ENCODE data around the gene RERE.
"Not testable (repeated sequence)": the region's sequence is repeated elsewhere in the genome, so short reads cannot be mapped to it uniquely, and the experiment has no call there.

RERE gene

GRCh38 chr1:8695442-8695841 is 122.0 kb downstream of the RERE start:
- H3K4me3 ChIP-seq (ENCODE audit: low read depth in 1 of 2, low read length in 2 of 2); H3K27me3 ChIP-seq (ENCODE audit: control insufficient read depth in 1 of 2, insufficient read depth in 2 of 2, low read length in 2 of 2); H3K9me3 ChIP-seq (ENCODE audit: low read length); H3K27ac ChIP-seq (ENCODE audit: low read depth, low read length); H3K36me3 ChIP-seq (ENCODE audit: insufficient read depth, low read length); H3K9ac ChIP-seq (ENCODE audit: low read length): not testable (repeated sequence)
- H3K4me1 ChIP-seq (ENCODE audit: insufficient read depth, low read length): peaks cover 19% of the 10 kb centered on the region

- Histone ChIP-seq H3K9ac (ENCODE audit: low read length) (no peak overlapping the region), H3K4me3 (ENCODE audit: low read depth in 1 of 2, low read length in 2 of 2) (no peak overlapping the region), H3K4me1 (ENCODE audit: insufficient read depth, low read length) (peaks cover 13% of the 10 kb centered on the region), H3K36me3 (ENCODE audit: insufficient read depth, low read length) (no peaks in the 10 kb centered on the region), H3K27ac (ENCODE audit: low read depth, low read length) (no peak overlapping the region), H3K9me3 (ENCODE audit: low read length) (no peaks in the 10 kb centered on the region), H3K27me3 (ENCODE audit: control insufficient read depth in 1 of 2, insufficient read depth in 2 of 2, low read length in 2 of 2) (no peaks in the 10 kb centered on the region)
These were observed 124.3 kb downstream of the RERE start for GRCh38 chr1:8693107-8693506.

- peaks cover 28% of the 10 kb centered on the region for H3K4me1 ChIP-seq (ENCODE audit: insufficient read depth, low read length)
- no peaks in the 10 kb centered on the region for H3K36me3 ChIP-seq (ENCODE audit: insufficient read depth, low read length)
- no peaks in the 10 kb centered on the region for H3K9me3 ChIP-seq (ENCODE audit: low read length)
- H3K27ac ChIP-seq (ENCODE audit: low read depth, low read length): no peak overlapping the region
- no peak overlapping the region for H3K4me3 ChIP-seq (ENCODE audit: low read depth in 1 of 2, low read length in 2 of 2)
- no peak overlapping the region for H3K9ac ChIP-seq (ENCODE audit: low read length)
- H3K27me3 ChIP-seq (ENCODE audit: control insufficient read depth in 1 of 2, insufficient read depth in 2 of 2, low read length in 2 of 2): no peaks in the 10 kb centered on the region
These were observed 125.8 kb downstream of the RERE start for GRCh38 chr1:8691662-8692061.

GRCh38 chr1:8690253-8690525 is 127.3 kb downstream of the RERE start:
- H3K4me1 ChIP-seq (ENCODE audit: insufficient read depth, low read length): peaks cover 31% of the 10 kb centered on the region
- H3K9ac ChIP-seq (ENCODE audit: low read length): no peak overlapping the region
- no peaks in the 10 kb centered on the region for H3K27me3 ChIP-seq (ENCODE audit: control insufficient read depth in 1 of 2, insufficient read depth in 2 of 2, low read length in 2 of 2)
- no peak overlapping the region for H3K4me3 ChIP-seq (ENCODE audit: low read depth in 1 of 2, low read length in 2 of 2)
- H3K27ac ChIP-seq (ENCODE audit: low read depth, low read length): peak overlapping the region; percentile 4
- H3K9me3 ChIP-seq (ENCODE audit: low read length): no peaks in the 10 kb centered on the region
- H3K36me3 ChIP-seq (ENCODE audit: insufficient read depth, low read length): no peaks in the 10 kb centered on the region

GRCh38 chr1:8689431-8690252 is 127.8 kb downstream of the RERE start:
- H3K9ac ChIP-seq (ENCODE audit: low read length): no peak overlapping the region
- no peaks in the 10 kb centered on the region for H3K9me3 ChIP-seq (ENCODE audit: low read length)
- no peak overlapping the region for H3K27ac ChIP-seq (ENCODE audit: low read depth, low read length)
- H3K27me3 ChIP-seq (ENCODE audit: control insufficient read depth in 1 of 2, insufficient read depth in 2 of 2, low read length in 2 of 2): no peaks in the 10 kb centered on the region
- peaks cover 31% of the 10 kb centered on the region for H3K4me1 ChIP-seq (ENCODE audit: insufficient read depth, low read length)
- H3K4me3 ChIP-seq (ENCODE audit: low read depth in 1 of 2, low read length in 2 of 2): no peak overlapping the region
- no peaks in the 10 kb centered on the region for H3K36me3 ChIP-seq (ENCODE audit: insufficient read depth, low read length)

GRCh38 chr1:8687538-8687937 is 129.9 kb downstream of the RERE start:
- no peak overlapping the region for H3K4me3 ChIP-seq (ENCODE audit: low read depth in 1 of 2, low read length in 2 of 2)
- no peaks in the 10 kb centered on the region for H3K9me3 ChIP-seq (ENCODE audit: low read length)
- no peaks in the 10 kb centered on the region for H3K27me3 ChIP-seq (ENCODE audit: control insufficient read depth in 1 of 2, insufficient read depth in 2 of 2, low read length in 2 of 2)
- H3K4me1 ChIP-seq (ENCODE audit: insufficient read depth, low read length): peaks cover 25% of the 10 kb centered on the region
- H3K27ac ChIP-seq (ENCODE audit: low read depth, low read length): no peak overlapping the region
- H3K9ac ChIP-seq (ENCODE audit: low read length): no peak overlapping the region
- no peaks in the 10 kb centered on the region for H3K36me3 ChIP-seq (ENCODE audit: insufficient read depth, low read length)

- Histone ChIP-seq H3K27ac (ENCODE audit: low read depth, low read length) (peak overlapping the region; percentile 30), H3K36me3 (ENCODE audit: insufficient read depth, low read length) (no peaks in the 10 kb centered on the region), H3K27me3 (ENCODE audit: control insufficient read depth in 1 of 2, insufficient read depth in 2 of 2, low read length in 2 of 2) (no peaks in the 10 kb centered on the region), H3K4me3 (ENCODE audit: low read depth in 1 of 2, low read length in 2 of 2) (no peak overlapping the region), H3K9me3 (ENCODE audit: low read length) (no peaks in the 10 kb centered on the region), H3K9ac (ENCODE audit: low read length) (no peak overlapping the region), H3K4me1 (ENCODE audit: insufficient read depth, low read length) (peaks cover 25% of the 10 kb centered on the region)
These were observed 130.4 kb downstream of the RERE start for GRCh38 chr1:8687039-8687438.

GRCh38 chr1:8685463-8685862 is 132.0 kb downstream of the RERE start:
- Histone ChIP-seq H3K4me1 (ENCODE audit: insufficient read depth, low read length) (peaks cover 18% of the 10 kb centered on the region), H3K4me3 (ENCODE audit: low read depth in 1 of 2, low read length in 2 of 2) (no peak overlapping the region), H3K27ac (ENCODE audit: low read depth, low read length) (no peak overlapping the region), H3K9ac (ENCODE audit: low read length) (no peak overlapping the region), H3K9me3 (ENCODE audit: low read length) (no peaks in the 10 kb centered on the region), H3K27me3 (ENCODE audit: control insufficient read depth in 1 of 2, insufficient read depth in 2 of 2, low read length in 2 of 2) (no peaks in the 10 kb centered on the region), H3K36me3 (ENCODE audit: insufficient read depth, low read length) (no peaks in the 10 kb centered on the region)

GRCh38 chr1:8684590-8684989 is 132.8 kb downstream of the RERE start:
- no peaks in the 10 kb centered on the region for H3K36me3 ChIP-seq (ENCODE audit: insufficient read depth, low read length)
- H3K9ac ChIP-seq (ENCODE audit: low read length): no peak overlapping the region
- H3K9me3 ChIP-seq (ENCODE audit: low read length): no peaks in the 10 kb centered on the region
- H3K4me1 ChIP-seq (ENCODE audit: insufficient read depth, low read length): peaks cover 18% of the 10 kb centered on the region
- H3K27ac ChIP-seq (ENCODE audit: low read depth, low read length): no peak overlapping the region
- no peak overlapping the region for H3K4me3 ChIP-seq (ENCODE audit: low read depth in 1 of 2, low read length in 2 of 2)
- H3K27me3 ChIP-seq (ENCODE audit: control insufficient read depth in 1 of 2, insufficient read depth in 2 of 2, low read length in 2 of 2): no peaks in the 10 kb centered on the region

GRCh38 chr1:8682573-8682972 is 134.9 kb downstream of the RERE start:
- no peaks in the 10 kb centered on the region for H3K36me3 ChIP-seq (ENCODE audit: insufficient read depth, low read length)
- no peak overlapping the region for H3K27ac ChIP-seq (ENCODE audit: low read depth, low read length)
- no peak overlapping the region for H3K4me3 ChIP-seq (ENCODE audit: low read depth in 1 of 2, low read length in 2 of 2)
- H3K4me1 ChIP-seq (ENCODE audit: insufficient read depth, low read length): peaks cover 12% of the 10 kb centered on the region
- H3K9ac ChIP-seq (ENCODE audit: low read length): no peak overlapping the region
- H3K9me3 ChIP-seq (ENCODE audit: low read length): no peaks in the 10 kb centered on the region
- H3K27me3 ChIP-seq (ENCODE audit: control insufficient read depth in 1 of 2, insufficient read depth in 2 of 2, low read length in 2 of 2): no peaks in the 10 kb centered on the region

GRCh38 chr1:8681911-8682310 is 135.5 kb downstream of the RERE start:
- no peaks in the 10 kb centered on the region for H3K36me3 ChIP-seq (ENCODE audit: insufficient read depth, low read length)
- peaks cover 5% of the 10 kb centered on the region for H3K4me1 ChIP-seq (ENCODE audit: insufficient read depth, low read length)
- no peak overlapping the region for H3K27ac ChIP-seq (ENCODE audit: low read depth, low read length)

More at GRCh38 chr1:8681911-8682310, 135.5 kb downstream of the RERE start:
- Histone ChIP-seq H3K9ac (ENCODE audit: low read length) (no peak overlapping the region), H3K27me3 (ENCODE audit: control insufficient read depth in 1 of 2, insufficient read depth in 2 of 2, low read length in 2 of 2) (no peaks in the 10 kb centered on the region), H3K9me3 (ENCODE audit: low read length) (no peaks in the 10 kb centered on the region), H3K4me3 (ENCODE audit: low read depth in 1 of 2, low read length in 2 of 2) (no peak overlapping the region)

Data from muscle layer of colon (tissue), 2 donors.